Spinal cord (tissue), 10 donors: ENCODE results near the gene TMIGD3. TPM values are rescaled to one million over a fixed set of nuclear protein-coding genes. Genes with fewer than 3 reads are reported as not detected.
A peak's percentile ranks its signal among the peaks of the same experiment; 100 is the strongest.

ENCODE experiments used
- DNase-seq, 6 donors: peaks; one replicate each; pipeline versions ENCODE4 v3.0.0 to v3.0.0-alpha.2; 2013 to 2015; ENCODE audit warnings: low spot score in 6 of 6, low read depth in 4 of 6
- H3K27ac ChIP-seq: one replicate; pipeline ENCODE4 v1.5.1; 2013; ENCODE audit warnings: low read depth, low read length, control low read depth
- H3K27me3 ChIP-seq: one replicate; pipeline ENCODE4 v1.6.1; 2013; ENCODE audit warnings: low read length; ENCODE audit not compliant: control insufficient read depth, insufficient read depth
- H3K36me3 ChIP-seq: one replicate; pipeline ENCODE4 v1.6.1; 2013; ENCODE audit warnings: low read length; ENCODE audit not compliant: control insufficient read depth, insufficient read depth
- H3K4me1 ChIP-seq: one replicate; pipeline ENCODE4 v1.6.1; 2013; ENCODE audit warnings: low read length; ENCODE audit not compliant: control insufficient read depth, insufficient read depth
- H3K4me3 ChIP-seq: one replicate; pipeline ENCODE4 v1.5.1; 2013; ENCODE audit warnings: low read depth, low read length, control low read depth
- H3K9me3 ChIP-seq: one replicate; pipeline ENCODE4 v1.6.1; 2013; ENCODE audit warnings: low read length; ENCODE audit not compliant: control insufficient read depth, insufficient read depth
- WGBS: methylation state at CpG from one replicate; pipeline ENCODE4 v1.1.5; 2013; ENCODE audit warnings: missing lambda C conversion rate; ENCODE audit not compliant: insufficient coverage; 5-methylcytosine and 5-hydroxymethylcytosine counted together
- polyA plus RNA-seq, 2 donors: library from polyadenylated mRNA; unstranded; fragments of 120-200 nt; gene quantifications; one replicate each; pipeline ENCODE4 v1.2.1, GENCODE V29; 2013; ENCODE audit not compliant: insufficient read length in 2 of 2
- total RNA-seq, 2 donors: library from RNA; depleted of rRNA in 1 of 2; stranded (reverse); fragments of 120-200 nt in 1 of 2; fragments of >200 nt in 1 of 2; gene quantifications; one replicate each; pipeline versions ENCODE4 v1.2.3 to v1.2.4, GENCODE V29; 2013 to 2014
- donor health status: healthy.

TMIGD3 gene
- total and polyA plus RNA-seq, 4 donors = 2.4 to 9.5 (median 5.9) TPM

DNA sequence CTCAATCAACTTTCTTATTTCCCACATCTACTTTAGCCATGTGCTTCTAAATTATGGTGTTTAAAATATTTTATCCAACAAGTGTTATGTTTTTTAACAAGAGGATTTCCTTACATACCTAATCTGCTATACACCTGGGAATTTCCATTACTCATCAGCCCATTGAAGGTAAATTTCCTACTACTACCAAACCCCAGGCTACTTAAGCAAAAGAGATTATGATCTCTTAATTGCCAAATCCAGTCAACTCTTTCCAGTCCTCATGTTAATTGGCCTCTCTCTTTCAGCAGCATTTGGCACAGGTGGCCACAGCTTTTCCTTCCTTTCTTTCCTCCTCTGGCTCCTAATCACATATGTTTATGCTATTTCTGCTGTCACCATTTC is 34.7 kb downstream of the TMIGD3 start:
- Histone ChIP-seq H3K27ac (no peak overlapping the region), H3K27me3 (no peaks in the 10 kb centered on the region), H3K36me3 (peaks cover 17% of the 10 kb centered on the region), H3K9me3 (no peaks in the 10 kb centered on the region), H3K4me3 (no peak overlapping the region), H3K4me1 (no peaks in the 10 kb centered on the region)
- DNase-seq = no peak

DNA sequence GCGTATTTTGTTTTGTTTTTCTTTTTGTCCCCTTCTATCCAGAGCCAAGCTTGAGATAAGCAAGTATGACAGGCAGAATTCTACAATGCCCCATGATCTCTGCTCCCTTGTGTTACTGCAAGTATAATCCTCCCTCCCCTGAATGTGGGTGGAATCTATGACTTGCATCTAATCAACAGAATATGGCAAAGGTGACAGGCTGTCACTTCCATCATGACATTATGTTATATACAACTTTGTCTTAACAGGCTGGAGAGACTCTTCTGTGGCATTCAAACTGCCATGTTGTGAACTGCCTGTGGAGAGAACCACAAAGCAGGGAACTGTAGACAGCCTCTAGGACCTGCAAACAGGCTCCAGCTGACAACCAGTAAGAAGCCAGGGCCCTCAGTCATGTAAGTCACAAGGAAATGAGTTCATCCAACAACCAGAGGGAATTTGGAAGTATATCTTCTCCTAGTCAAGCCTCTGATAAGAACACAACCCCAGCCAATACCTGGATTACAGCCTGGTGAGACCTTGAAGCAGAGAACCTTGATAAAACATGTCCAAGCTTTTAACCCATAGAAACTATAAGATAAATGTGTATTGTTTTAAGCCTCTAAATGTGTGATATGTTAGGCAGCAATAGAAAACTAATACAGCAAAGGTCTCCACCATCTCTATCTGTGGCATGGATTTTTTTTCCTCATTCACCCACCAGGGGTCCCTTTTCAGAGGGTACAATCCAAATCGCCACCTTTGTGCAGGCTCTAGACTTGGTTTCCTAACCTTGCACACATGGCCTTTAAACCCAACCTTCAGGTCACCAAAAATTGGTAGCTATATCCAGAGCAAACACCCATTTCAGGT is 35.3 kb downstream of the TMIGD3 start:
- Histone ChIP-seq H3K36me3 (peaks cover 13% of the 10 kb centered on the region), H3K4me3 (no peak overlapping the region), H3K27ac (no peak overlapping the region), H3K9me3 (no peaks in the 10 kb centered on the region), H3K27me3 (no peaks in the 10 kb centered on the region), H3K4me1 (no peaks in the 10 kb centered on the region)
- DNase-seq = no peak
- 90% methylated on average over 1 of the region's 2 CpGs for WGBS

DNA sequence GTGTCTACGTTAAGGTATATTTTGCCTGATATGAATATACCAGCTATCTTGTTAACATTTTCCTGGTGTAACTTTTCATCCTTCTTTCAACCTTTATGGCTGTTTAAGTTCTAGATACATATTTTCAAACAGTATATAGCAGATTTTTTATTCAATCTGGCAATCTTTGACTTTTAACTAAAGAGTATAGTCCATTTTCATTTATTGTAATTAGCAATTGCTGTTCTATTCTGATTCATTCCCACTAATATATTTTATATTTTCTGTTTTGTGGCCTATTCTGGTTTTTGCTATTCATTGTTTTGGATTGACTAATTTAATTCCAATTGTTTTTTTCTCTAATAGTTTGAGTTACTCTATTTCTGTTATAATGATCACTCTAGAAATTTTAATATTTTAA is 37.0 kb downstream of the TMIGD3 start:
- no CpG with 5 or more reads among the region's 1 CpG for WGBS
- no peak overlapping the region for H3K4me3 ChIP-seq
- H3K36me3 ChIP-seq = peaks cover 12% of the 10 kb centered on the region
- no peak overlapping the region for H3K27ac ChIP-seq
- no peak for DNase-seq
- no peaks in the 10 kb centered on the region for H3K9me3 ChIP-seq
- H3K27me3 ChIP-seq = no peaks in the 10 kb centered on the region
- no peaks in the 10 kb centered on the region for H3K4me1 ChIP-seq

DNA sequence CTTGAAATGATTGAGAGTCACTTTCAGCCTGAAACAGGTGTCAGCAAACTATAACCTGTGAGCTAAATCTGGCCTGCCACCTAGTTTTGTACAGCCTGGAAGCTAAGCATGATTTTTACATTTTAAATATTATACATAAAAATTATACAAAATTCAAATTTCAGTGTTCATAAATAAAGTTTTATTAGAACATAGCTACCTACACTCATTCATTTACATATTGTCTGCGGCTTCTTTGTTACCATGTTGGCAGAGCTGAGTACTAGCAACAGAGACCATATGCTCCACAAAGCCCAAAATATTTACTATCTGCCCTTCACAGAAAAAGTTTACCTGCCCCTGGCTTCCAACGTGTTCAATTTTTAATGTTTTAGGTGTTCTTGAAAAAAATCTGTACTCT is 37.7 kb downstream of the TMIGD3 start:
- Histone ChIP-seq H3K36me3 (peaks cover 14% of the 10 kb centered on the region), H3K4me3 (no peak overlapping the region), H3K27ac (no peak overlapping the region), H3K9me3 (no peaks in the 10 kb centered on the region), H3K27me3 (no peaks in the 10 kb centered on the region), H3K4me1 (no peaks in the 10 kb centered on the region)
- DNase-seq = no peak
- WGBS = no CpG with 5 or more reads among the region's 2 CpGs

DNA sequence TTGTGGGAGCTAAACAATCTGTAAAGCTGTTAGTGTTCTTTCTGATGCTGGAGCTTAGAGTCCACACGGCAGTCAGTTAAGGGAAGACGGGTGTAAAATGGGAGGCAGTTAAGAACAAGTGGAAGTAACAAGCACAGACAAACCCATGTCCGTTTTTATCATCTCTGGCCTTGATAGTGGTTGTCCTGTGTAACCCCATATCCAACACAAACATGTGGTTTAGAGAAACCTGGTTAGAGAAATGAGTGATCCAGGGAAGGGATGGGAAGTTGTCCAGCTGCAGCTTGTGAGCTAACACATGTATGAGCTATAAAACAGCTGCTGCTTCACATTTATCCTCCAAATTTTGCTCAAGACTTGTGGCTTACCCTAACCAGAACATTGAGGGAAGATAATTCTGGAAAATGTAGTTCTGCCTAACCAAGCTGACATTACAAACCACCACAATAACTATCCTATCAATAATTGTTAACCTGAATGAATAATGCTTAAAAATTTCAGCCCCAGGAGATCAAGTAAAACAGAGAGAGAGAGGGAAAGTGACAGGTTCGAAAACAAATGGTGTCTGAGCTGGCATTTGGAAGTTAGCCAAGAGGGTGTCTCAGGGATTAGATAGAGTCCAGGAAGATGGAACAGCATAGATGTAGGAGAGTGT is 40.3 kb downstream of the TMIGD3 start:
- H3K36me3 ChIP-seq = peaks cover 9% of the 10 kb centered on the region
- DNase-seq = peak in 1 of 6 donors; percentile 15

DNA sequence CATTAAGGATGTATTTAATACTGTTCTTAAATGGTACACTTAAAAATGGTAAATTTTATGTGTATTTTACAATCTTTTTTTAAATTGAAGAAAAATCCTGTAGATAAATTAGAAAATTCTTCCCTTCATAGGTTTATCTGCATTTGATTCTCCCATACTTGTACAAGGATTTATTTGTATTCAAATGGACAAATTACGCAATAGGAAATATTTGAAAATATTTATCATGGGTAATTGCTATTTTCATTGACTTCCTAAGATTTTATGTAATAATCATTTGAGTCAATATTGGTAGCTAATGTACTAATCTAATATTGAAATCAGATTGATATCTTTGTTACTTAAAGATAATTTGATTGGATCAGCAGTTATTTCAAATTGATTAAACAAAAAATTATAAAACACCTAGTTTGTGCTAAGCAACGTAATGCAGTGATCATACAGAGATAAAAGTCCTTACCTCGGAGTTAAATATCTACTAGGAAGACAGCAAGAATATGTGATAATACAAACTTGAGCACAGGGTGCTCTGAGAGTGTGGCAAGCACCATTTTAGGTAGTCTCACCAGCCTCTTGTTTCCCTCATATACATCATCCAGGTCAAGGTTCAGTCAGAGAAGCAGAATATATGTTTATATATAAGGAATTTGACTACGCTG is 40.9 kb downstream of the TMIGD3 start:
- no peaks in the 10 kb centered on the region for H3K27me3 ChIP-seq
- no peak overlapping the region for H3K4me3 ChIP-seq
- no peak for DNase-seq
- no peaks in the 10 kb centered on the region for H3K9me3 ChIP-seq
- WGBS = 100% methylated on average over 1 of the region's 4 CpGs
- no peaks in the 10 kb centered on the region for H3K4me1 ChIP-seq
- peaks cover 11% of the 10 kb centered on the region for H3K36me3 ChIP-seq
- no peak overlapping the region for H3K27ac ChIP-seq

More for the DNA sequence above, 40.3 kb downstream of the TMIGD3 start:
- Histone ChIP-seq H3K9me3 (no peaks in the 10 kb centered on the region), H3K4me3 (no peak overlapping the region), H3K27me3 (no peaks in the 10 kb centered on the region), H3K4me1 (no peaks in the 10 kb centered on the region), H3K27ac (no peak overlapping the region)
- 100% methylated on average over 1 of the region's 4 CpGs for WGBS

DNA sequence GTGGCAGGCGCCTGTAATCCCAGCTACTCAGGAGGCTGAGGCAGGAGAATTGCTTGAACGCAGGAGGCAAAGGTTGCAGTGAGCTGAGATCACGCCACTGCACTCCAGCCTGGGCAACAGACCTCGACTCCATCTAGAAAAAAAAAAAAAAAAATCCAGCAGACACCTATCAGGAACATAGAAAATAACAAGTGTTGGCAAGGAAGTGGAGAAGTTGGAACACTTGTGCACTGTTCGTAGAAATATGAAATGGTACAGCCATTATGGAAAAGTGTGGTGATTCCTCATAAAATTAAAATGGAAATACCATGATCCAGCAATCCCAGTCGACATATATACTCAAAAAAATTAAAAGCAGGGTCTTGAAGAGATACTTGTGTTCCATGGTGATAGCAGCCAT is 41.7 kb downstream of the TMIGD3 start:
- 100% methylated on average over 1 of the region's 6 CpGs for WGBS

DNA sequence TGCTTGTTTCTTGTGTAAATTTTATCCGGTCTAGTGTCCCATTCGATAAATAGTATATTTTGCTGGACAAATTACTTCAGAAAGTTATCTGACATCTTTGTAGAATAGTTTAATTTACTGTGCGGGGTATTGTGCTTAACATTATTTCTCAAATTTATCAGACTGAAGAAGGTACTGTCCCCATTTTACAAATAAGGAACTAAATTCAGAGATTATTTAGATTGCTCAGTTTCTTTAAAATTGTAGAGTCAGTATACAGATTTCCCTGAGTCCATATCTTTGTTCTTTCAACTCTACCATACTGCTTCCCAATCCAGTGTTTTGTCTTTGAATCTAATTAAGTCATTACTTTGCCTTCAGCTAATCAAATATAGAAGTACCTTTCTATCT is 47.8 kb downstream of the TMIGD3 start:
- Histone ChIP-seq H3K36me3 (peaks cover 15% of the 10 kb centered on the region), H3K9me3 (no peaks in the 10 kb centered on the region), H3K27ac (no peak overlapping the region), H3K4me3 (no peak overlapping the region), H3K27me3 (no peaks in the 10 kb centered on the region), H3K4me1 (peaks cover 6% of the 10 kb centered on the region)
- no peak for DNase-seq
- WGBS = no CpG with 5 or more reads among the region's 3 CpGs

More for the DNA sequence above, 41.7 kb downstream of the TMIGD3 start:
- Histone ChIP-seq H3K9me3 (no peaks in the 10 kb centered on the region), H3K27me3 (no peaks in the 10 kb centered on the region), H3K4me1 (no peaks in the 10 kb centered on the region), H3K36me3 (peaks cover 16% of the 10 kb centered on the region), H3K27ac (no peak overlapping the region), H3K4me3 (no peak overlapping the region)
- no peak for DNase-seq

DNA sequence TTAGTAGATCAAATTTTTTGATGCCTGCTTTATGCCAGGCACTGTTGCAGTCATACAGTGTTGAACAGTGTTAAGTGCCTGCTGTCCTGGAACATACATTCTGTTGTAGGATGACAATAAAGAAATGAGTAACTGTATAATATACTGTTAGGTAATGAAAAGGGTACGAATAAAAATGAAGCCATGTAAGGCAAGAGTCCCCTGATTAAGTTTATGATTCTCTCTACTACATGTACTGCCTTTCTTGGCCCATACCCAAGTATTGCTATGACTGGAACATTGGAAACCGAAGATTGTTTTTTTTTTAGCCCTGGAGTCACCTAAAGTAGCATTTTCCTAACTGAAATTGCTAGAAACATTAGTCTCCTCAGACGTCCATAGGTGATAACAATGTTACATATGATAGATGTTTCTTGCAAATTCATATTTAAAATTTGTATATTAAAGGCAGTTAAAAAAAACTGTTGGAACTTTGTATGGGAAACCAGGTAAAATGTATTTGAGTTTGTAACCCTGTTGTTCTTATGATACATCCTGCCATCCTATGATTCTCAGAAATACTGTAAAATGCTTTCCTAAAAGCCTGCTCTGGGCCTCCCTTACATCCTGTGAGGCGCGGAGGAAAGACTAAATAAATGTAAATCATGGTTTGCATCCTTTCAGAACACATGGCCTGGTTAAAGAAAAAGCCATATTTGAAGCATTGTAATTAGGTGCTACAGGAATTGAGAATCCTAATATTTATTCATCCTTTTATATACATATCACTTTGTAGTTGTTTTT is 48.4 kb downstream of the TMIGD3 start:
- no peak for DNase-seq
- Histone ChIP-seq H3K27ac (no peak overlapping the region), H3K9me3 (no peaks in the 10 kb centered on the region), H3K4me1 (peaks cover 9% of the 10 kb centered on the region), H3K36me3 (peaks cover 15% of the 10 kb centered on the region), H3K27me3 (no peaks in the 10 kb centered on the region), H3K4me3 (no peak overlapping the region)
- no CpG with 5 or more reads among the region's 5 CpGs for WGBS
